ENCODE data around the gene BNIP5.

BNIP5 gene

DNA sequence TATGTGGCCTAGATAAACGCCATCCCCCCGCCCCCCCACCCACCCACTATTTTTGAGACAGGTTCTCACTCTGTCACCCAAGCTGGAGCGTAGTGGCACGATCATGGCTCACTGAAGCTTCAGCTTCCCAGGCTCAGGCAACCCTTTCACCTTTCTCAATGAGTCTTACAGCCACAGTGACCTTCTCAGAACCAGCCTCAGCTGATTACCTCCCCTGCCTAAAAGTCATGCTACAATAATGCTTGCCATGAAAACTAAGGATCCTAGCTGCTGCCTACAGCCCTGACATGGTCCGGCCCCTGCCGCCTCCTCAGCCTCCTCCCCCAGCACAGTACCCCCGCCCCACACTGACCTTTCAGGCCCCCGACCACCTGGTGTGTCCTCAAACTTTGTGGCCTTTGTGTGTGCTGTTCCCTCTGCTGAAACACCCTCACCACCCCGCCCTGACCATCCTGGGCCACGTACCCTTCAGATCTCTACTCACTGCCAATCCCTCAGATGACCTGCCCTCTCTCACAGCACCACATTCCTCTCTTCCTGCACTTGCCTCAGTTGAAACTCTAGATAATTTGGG is 35.5 kb downstream of the BNIP5 start:
- in situ Hi-C loops (cut with MboI; ENCODE audit: low sequenced_read_pairs): no loop called here

DNA sequence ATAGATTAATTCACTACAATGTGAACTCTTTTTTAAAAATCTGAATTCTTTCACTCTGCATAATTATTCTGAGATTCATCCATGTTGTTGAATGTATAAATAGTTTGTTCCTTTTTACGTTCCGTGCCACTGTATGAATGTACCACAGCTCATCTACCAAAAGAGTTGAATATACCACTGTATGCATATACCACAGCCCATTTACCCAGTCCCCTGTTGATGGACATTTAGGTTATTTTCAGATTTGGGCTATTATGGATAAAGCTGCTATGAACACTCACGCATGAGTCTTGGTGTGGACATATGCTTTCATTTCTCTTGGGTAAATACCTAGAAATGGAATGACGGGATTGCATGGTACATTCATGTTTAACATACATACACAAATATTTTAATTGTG is 38.7 kb downstream of the BNIP5 start:
- in situ Hi-C loops (cut with MboI; ENCODE audit: low sequenced_read_pairs): no loop called here

DNA sequence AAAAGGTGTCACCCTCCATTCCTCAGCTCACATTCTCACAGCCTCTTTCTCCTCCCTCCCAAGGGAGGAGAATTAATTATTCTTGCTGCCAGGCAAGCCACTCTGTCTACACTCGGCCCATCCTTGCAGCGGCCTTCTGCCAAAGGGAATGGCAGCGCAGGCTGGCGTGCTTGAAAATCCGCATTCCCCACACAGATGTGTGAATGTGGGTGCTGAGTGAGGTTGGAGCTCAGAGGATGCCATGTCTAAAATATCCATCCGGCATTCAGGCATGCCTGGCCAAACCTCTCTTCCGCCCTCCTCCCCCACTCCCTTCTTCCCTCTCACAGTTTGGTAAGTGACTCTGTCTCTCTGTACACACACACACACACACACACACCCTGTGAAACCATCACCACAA is 39.2 kb downstream of the BNIP5 start:
- in situ Hi-C loops (cut with MboI; ENCODE audit: low sequenced_read_pairs): no loop called here

DNA sequence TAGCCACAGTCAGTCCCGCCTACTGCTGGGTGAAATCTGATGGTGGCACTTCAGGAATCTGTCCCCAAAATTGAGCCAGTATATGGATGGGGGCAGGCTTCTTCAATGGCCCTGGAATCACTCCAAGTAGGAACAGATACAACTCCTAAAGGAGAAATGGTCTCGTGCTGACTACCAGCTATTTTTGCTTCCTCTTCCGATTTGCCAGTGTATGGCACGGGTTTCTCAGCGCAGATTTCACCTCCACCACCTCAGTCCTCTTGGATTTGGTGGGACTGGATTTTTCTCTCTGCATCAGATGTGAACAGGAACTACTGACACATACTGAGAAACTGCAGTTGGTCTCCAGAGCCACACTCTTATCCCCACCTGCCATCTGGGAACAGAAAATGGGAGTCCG is 39.6 kb downstream of the BNIP5 start:
- in situ Hi-C loops (cut with MboI; ENCODE audit: low sequenced_read_pairs): no loop called here

DNA sequence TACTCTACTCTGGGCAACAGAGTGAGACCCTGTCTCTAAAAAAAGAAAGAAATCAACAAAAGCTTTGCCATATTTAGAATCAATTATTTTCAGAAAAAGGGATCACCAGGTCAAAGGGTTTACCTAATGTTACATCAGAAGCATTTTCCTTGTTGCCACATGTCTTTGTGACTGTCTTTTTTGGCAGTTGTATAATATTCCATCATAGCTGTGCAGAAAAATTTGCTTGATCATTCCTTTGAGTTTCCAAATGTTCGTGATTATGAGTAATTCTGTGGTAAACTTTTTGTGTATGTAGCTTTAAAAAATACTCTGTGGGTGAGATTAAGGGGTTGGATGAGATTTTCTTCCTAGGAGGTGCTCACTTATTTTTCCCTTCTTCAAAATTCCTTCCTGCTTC is 40.4 kb downstream of the BNIP5 start:
- in situ Hi-C loops (cut with MboI; ENCODE audit: low sequenced_read_pairs): no loop called here

DNA sequence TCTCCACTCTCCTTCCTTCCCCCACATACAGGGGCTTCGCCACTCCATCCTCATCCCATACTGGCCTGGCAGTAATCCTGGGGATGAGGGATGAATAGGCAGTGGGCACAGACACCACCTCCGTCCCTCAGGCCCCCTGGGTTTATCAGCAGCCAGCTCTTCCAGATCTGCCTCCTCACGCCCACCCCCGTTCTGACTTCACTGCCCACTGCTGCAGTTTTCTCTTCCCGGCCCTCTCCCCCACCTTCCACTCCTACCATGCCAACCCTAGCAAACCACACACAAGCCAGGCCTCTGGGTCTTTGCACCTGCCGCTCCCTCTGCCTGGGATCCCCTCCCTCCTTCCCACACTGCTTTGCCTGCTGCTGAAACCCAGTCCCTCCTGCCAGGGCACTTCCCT is 44.5 kb downstream of the BNIP5 start:
- in situ Hi-C loops (cut with MboI; ENCODE audit: low sequenced_read_pairs): no loop called here

DNA sequence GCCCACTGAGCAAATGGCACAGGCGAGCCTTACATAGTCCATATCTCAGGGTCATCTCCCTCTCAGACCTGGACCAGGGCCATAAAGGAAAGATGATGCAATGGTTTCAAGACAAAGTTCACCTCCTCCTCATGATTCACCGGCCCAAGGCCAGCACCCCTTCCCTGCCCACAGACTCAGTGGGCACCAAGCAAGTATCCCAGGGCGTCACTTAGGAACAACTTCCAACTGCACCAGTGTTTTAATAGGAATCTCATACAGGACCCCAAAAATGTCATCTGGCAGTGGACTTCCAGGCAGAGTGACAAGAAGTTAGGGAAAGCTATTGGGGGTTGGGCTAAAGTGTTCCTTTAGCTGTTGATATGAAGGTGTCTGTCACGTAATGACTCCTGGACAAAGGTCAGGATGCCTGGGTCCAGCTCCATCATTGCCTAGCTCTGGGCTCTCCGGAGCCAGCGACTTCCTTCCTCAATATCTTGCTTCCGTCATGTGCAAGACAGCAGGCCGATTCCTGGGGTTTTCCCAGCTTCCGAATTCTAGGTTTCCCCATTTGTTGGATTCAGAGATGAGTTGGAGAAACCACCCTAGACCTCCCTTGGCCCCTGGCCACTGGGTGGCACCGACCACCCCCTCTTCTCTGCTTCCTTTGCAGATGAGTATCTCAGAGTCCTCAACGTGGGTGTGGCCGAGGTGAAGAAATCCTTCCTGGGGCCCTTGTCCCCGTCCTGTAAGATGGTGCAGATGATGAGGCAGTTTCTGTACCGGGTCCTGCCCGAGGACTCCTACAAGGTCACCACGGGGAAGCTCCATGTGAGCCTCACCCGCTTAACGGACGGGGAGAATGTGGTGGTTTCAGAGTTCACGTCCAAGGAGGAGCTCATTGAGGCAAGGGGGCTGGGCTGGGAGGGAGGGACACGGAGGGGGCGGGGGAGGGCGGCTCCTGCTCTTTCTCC is 45.7 kb downstream of the BNIP5 start:
- in situ Hi-C loops (cut with MboI; ENCODE audit: low sequenced_read_pairs): no loop called here

DNA sequence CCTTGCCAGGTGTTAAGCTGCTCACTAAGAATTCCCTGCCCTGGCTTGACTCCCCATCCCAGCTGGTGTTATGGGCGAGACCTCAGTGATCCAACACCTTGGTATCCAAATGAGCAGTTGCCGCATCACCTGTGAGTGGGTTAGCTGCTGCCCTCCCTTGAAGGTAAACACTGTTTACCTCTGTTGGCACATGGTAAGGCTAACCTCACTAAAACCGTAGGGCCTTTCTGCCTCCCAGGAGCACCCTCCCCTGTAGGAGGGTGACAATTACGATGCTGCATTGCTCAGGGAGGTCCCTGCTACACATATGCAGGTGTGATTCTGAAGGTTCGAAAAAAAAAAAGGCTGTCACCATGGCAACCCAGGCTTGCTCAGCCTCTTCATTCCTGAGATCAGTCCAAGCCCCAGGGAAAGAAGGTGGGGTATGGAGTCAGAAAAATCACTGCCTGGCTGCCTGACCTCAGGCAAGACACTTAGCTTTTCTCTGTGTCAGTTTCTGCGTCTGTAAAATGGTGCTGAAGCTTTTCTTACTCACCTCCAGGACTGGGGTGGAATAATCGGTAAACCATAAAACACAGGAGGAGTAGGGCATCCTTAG is 47.3 kb downstream of the BNIP5 start:
- in situ Hi-C loops (cut with MboI; ENCODE audit: low sequenced_read_pairs): no loop called here

DNA sequence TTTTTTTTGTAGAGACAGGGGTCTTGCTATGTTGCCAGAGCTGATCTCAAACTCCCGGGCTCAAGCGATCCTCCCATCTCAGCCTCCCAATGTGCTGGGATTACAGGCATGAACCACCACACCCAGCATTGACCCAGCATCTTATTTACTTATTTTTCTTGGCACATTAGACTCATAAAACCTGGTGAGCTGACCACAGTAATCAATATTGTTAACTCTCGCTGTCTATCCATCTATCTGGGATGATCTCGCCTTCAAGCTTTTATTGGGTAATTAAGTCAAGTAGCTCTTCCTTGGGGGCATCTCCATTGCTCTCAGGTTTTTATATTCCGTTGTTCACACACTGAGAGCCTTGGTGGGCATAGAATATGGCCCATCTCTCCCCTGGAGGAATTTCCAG is 49.8 kb downstream of the BNIP5 start:
- in situ Hi-C loops (cut with MboI; ENCODE audit: low sequenced_read_pairs): no loop called here

DNA sequence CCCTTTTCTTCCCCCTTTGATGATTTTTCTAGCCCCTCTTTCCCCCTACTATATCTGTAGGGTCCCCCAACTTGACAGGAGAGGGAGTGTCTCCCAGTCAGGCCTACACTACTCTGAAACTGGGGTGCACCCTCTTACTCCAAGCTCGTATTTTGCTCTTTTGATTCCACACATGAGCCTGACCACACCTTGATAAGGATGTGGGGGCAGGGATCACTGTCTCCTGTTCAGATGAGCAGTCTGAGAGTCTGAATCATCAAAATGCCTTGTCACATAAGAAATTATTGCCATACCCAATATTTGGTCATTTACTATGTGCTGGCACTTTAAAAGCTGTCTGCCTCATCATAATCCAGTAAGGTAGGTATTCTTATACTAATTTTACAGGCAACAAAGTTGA is 50.9 kb downstream of the BNIP5 start:
- in situ Hi-C loops (cut with MboI; ENCODE audit: low sequenced_read_pairs): no loop called here

DNA sequence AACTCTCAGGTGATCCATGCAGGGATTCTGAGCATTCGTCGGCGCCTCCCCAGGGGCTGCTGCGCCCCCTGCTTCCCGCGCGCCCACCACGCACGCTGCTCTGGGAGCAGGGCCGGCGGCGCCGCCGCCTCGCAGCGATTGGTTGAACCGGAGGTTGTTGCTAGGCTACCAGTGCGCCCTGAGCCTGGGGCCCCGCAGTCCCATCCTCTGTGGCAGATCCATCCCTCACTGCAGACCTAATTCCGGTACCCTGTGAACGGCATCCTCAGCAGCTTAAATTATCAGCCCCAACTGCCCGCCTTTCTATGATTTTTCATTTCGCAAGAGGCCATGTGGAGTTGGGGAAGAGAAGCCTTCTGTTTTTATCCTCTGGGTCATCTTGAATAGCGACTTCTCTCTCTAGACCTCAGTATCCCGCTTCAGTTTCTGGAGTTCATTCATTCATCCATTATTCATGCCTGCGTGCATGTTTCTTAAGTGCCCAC is 51.5 kb downstream of the BNIP5 start:
- in situ Hi-C loops (cut with MboI; ENCODE audit: low sequenced_read_pairs): no loop called here

DNA sequence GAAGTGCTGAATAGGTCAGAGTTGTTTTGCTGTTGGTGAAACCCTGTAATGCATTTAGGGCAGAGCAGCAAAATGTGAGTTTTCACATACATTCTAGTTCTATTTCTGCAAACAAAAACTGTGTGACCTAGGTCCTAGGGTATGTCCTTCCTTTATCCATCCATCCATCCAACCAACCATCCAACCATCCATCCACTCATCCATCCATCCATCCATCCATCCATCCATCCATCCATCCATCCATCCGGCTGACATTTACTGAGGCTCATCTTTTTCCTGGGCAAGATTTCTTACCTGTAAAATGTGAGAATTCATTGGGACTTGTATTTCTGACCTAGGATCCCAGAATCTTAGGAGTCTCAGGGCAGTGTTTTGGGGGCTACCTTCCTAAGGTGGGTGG is 52.3 kb downstream of the BNIP5 start:
- in situ Hi-C loops (cut with MboI; ENCODE audit: low sequenced_read_pairs): no loop called here

DNA sequence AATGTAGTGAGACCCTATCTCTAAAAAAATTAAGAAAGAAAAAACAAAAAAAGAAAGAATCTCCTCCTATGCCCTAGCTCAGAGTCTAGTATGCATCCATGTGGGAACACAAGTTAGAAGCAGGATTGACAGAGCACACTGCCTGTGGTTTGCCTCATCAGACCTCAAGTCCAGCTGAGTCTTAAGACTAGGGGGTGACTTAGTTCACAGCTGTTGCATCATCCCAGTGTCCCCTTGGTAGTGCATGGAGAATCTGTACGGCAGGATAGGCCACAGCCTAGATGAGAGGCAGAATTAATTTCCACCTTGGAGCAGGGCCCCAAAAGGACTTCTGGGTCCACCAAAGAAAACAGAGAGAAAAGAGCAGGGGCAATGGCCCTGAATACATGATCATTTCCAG is 53.1 kb downstream of the BNIP5 start:
- in situ Hi-C loops (cut with MboI; ENCODE audit: low sequenced_read_pairs): no loop called here

DNA sequence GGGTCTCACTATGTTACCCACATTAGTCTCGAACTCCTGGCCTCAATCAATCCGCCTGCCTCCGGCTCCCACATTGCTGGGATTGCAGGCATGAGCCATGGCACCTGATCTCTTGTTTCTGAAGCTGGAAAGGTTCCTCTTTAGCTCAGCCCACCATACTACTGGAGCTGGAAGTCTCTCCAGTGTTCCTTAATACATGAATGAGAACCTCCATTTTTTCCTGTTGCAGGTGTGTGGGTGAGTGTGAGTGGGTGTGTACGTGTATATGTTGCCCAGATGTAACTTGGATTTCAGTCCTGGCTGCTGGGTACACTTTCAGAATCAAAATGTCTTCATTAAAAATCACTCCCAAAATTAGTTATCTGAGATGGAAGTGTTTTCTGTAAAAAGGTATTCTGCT is 55.7 kb downstream of the BNIP5 start:
- in situ Hi-C loops (cut with MboI; ENCODE audit: low sequenced_read_pairs): no loop called here

DNA sequence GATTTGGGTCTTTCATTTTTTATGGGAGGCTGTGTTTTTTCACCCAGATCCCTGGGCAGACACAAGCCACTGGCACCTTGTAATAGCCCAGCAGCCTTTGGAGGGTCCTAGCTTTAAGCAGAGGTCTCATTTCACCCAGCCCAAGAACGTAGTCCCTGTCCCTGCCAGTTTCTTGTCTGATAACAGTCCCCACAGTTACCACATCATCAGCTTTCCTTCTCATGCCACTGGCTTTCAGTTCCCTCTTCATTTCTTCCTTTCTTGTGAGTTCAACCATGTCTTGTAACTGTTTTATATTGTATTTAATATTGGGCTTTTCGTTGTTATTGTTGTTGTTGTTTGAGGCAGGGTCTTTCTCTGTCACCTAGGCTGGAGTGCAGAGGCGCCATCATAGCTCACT is 56.2 kb downstream of the BNIP5 start:
- in situ Hi-C loops (cut with MboI; ENCODE audit: low sequenced_read_pairs): no loop called here

DNA sequence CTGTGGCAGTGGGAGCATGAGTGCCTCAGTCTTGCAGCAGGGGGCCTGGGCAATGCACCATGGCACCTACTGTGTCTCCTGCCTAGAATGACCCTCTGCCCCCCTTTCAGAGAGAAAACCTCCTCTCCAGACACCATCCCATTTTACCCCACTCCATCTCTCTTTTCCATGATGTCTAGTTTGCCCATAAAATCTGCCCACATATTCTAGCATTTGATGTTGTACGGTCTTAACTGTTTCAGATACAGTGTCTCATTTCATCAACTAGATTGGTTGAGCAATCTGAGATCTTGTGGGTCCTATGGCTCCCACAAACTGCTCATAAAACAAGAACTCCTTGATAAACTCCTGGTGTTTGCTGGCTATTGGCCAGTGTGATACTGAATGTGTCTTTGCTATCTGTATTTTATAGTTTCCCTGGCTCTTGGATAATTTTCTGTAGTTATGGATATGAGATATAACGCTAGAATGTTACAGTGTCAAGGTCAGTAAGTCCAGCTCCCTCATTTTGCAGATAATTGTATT is 58.7 kb downstream of the BNIP5 start:
- in situ Hi-C loops (cut with MboI; ENCODE audit: low sequenced_read_pairs): no loop called here

DNA sequence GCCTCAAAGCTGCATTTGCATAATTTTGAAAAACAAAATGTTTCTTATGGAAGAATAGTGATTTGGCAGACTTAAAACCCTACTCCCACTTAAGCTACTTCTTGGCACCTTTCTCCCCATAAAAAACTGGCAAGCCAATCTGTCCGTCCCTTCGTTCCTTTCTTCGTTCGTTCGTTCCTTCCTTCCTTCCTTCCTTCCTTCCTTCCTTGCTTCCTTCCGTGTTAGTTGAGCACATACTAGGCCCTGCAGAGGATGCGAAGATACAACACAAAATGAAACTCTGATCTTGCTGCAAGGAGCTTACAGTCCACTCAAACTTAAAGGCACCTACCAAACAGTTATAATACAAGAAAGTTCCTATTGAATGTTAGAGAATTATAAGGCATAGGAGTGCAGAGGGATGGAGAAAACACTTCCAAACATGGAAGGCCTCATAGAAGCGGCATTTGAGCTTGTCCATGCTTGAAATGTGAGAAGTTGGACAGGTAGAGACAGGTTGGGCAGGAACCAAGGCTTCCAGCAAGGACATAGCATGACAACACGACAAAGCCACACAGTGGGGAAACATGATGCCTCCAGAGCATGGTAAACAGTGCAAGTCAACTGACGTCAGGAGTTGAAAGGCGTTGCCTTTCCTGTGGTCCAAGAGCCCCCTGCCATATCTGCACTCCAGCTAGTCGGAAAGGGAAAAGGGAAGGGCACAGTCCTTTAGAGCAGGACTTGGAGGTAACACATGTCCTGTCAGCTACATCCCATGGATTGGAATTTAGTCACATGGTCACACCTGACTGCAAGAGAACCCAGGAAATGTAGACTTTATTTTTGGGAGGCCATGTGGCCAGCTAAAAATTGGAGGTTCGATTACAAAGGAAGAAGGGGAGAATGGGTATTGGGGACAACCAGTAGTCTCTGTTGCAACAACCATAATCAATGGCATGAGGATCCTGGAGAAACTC is 59.8 kb downstream of the BNIP5 start:
- in situ Hi-C loops (cut with MboI; ENCODE audit: low sequenced_read_pairs): no loop called here

DNA sequence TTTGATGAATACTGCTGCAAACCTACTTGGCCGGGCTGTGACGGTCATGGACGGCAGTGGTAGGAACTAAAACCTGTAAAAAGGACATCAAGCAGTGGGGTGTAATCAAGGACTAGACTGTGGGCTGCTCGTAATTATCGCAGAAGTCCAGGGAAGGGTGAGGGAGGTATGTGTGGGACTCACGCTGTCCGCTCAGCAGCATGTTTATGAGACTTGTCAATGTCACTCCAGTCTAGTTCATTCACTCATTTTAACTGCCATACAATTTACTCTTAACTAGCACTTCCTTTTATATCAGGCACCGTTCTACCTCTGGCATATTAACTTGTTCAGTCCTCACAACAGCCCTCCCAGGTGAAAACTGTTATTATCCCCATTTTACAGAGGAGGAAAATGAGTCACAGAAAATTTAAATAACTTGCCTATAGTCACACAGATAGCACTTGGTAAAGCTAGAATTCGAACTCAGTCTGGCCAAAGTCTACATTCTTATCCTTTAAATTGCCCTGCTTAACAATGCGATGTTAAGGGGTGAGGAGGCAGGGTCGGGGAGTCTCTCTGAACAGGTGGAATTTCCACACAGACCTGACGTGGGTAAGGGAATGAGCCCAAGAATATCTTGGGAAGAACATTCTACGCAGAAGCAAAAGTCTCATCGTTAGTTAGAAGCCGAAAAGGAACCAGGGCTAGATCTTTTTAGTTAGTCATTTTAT is 62.7 kb downstream of the BNIP5 start:
- in situ Hi-C loops (cut with MboI; ENCODE audit: low sequenced_read_pairs): no loop called here

DNA sequence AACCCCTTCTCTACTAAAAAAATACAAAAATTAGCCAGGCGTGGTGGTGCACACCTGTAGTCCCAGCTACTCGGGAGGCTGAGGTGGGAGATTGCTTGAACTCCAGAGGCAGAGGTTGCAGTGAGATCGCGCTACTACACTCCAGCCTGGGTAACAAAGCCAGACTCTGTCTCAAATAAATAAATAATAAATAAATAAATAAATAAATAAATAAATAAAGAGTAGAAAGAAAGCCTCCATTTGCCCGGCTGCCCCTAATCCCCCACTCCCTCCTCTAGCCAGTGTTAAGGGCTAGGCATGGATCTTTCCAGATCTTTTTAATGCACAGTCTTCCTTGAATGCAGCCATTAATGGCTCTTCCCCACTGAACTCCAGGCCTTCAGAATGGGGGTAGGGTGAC is 63.6 kb downstream of the BNIP5 start:
- in situ Hi-C loops (cut with MboI; ENCODE audit: low sequenced_read_pairs): no loop called here

DNA sequence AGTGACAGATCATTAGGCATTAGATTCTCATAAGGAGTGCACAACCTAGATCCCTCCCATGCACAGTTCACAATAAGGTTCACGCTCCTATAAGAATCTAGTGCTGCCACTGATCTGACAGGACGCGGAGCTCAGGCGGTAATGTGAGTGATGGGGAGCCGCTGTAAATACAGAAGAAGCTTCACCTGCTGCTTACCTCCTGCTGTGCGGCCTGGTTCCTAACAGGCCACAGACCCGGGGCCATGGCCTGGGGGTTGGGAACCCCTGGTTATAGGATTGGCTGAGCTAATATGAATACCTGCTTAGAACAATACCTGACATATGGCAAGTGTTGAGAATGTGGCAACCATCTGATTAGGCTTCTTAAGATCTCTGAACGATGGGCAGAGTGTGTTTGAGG is 64.5 kb downstream of the BNIP5 start:
- in situ Hi-C loops (cut with MboI; ENCODE audit: low sequenced_read_pairs): no loop called here
